ENCODE results near the gene CLK2. TPM values are rescaled to one million over a fixed set of nuclear protein-coding genes. Genes with fewer than 3 reads are reported as not detected.
"Not testable (repeated sequence)": the region's sequence is repeated elsewhere in the genome, so short reads cannot be mapped to it uniquely, and the experiment has no call there.

The CLK2 gene
- polyA plus RNA-seq, 1 experiment: 40.5 TPM

GRCh38 chr1:155228096-155228427 lies 45.2 kb downstream of the CLK2 start:
- peak overlapping the region; percentile 40 for H3K27ac ChIP-seq (ENCODE audit: low read depth, low read length)
- H3K9me3 ChIP-seq (ENCODE audit: control insufficient read depth, insufficient read depth, low read length): no peaks in the 10 kb centered on the region
- TF ChIP-seq, protein P1, sequence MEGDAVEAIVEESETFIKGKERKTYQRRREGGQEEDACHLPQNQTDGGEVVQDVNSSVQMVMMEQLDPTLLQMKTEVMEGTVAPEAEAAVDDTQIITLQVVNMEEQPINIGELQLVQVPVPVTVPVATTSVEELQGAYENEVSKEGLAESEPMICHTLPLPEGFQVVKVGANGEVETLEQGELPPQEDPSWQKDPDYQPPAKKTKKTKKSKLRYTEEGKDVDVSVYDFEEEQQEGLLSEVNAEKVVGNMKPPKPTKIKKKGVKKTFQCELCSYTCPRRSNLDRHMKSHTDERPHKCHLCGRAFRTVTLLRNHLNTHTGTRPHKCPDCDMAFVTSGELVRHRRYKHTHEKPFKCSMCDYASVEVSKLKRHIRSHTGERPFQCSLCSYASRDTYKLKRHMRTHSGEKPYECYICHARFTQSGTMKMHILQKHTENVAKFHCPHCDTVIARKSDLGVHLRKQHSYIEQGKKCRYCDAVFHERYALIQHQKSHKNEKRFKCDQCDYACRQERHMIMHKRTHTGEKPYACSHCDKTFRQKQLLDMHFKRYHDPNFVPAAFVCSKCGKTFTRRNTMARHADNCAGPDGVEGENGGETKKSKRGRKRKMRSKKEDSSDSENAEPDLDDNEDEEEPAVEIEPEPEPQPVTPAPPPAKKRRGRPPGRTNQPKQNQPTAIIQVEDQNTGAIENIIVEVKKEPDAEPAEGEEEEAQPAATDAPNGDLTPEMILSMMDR (IDR thresholded peaks at IDR 0.05; ENCODE audit: low read depth, low read length): no peak
- DNase-seq (ENCODE audit: low read depth, low spot score): no peak
- ChIA-PET POLR2A (interaction anchor here (1.8 kb wide), 1 partner anchor 21 kb away, joined by 9 read pairs; the partner anchor contains the start of gene THBS3), CTCF (interaction anchor here (1.0 to 2.6 kb wide), 4 partner anchors 21 to 56 kb away, joined by 3 to 12 read pairs (median 6); partner anchors contain the start of gene KRTCAP2)
- peak overlapping the region; percentile 53 for H3K4me3 ChIP-seq (ENCODE audit: low read depth, low read length)
- no peaks in the 10 kb centered on the region for H3K27me3 ChIP-seq (ENCODE audit: control insufficient read depth, insufficient read depth, low read length)

GRCh38 chr1:155227261-155228095 lies 45.8 kb downstream of the CLK2 start:
- peak overlapping the region; percentile 71 for H3K4me3 ChIP-seq (ENCODE audit: low read depth, low read length)
- CTCF ChIA-PET: interaction anchor here (0.7 to 3.4 kb wide), 11 partner anchors 14 to 55 kb away, joined by 3 to 13 read pairs (median 5); partner anchors contain the start of genes KRTCAP2, MTX1 and THBS3
- POLR2A ChIA-PET: interaction anchor here (1.0 to 1.8 kb wide), 3 partner anchors 18 to 28 kb away, joined by 3 to 9 read pairs (median 4); partner anchors contain the start of genes ENTREP3 and THBS3
- peak overlapping the region; percentile 96 for H3K27ac ChIP-seq (ENCODE audit: low read depth, low read length)
- peak; percentile 98 for DNase-seq (ENCODE audit: low read depth, low spot score)
- H3K27me3 ChIP-seq (ENCODE audit: control insufficient read depth, insufficient read depth, low read length): no peaks in the 10 kb centered on the region
- TF ChIP-seq, protein P1 (IDR thresholded peaks at IDR 0.05; ENCODE audit: low read depth, low read length): no peak; the same call in 1 of the 2 replicates
- no peaks in the 10 kb centered on the region for H3K9me3 ChIP-seq (ENCODE audit: control insufficient read depth, insufficient read depth, low read length)

GRCh38 chr1:155226910-155227260 lies 46.4 kb downstream of the CLK2 start:
- no peaks in the 10 kb centered on the region for H3K9me3 ChIP-seq (ENCODE audit: control insufficient read depth, insufficient read depth, low read length)
- peak overlapping the region; percentile 71 for H3K4me3 ChIP-seq (ENCODE audit: low read depth, low read length)
- no peak for DNase-seq (ENCODE audit: low read depth, low spot score)
- ChIA-PET POLR2A (interaction anchor here (1.0 to 1.8 kb wide), 3 partner anchors 17 to 28 kb away, joined by 3 to 9 read pairs (median 4); partner anchors contain the start of genes ENTREP3 and THBS3), CTCF (interaction anchor here (0.5 to 3.4 kb wide), 9 partner anchors 15 to 422 kb away, joined by 3 to 13 read pairs (median 5); partner anchors contain the start of genes KRTCAP2, MTX1 and THBS3)
- H3K27ac ChIP-seq (ENCODE audit: low read depth, low read length): peak overlapping the region; percentile 96
- H3K27me3 ChIP-seq (ENCODE audit: control insufficient read depth, insufficient read depth, low read length): no peaks in the 10 kb centered on the region
- TF ChIP-seq, protein P1 (IDR thresholded peaks at IDR 0.05; ENCODE audit: low read depth, low read length): no peak

GRCh38 chr1:155226188-155226909 lies 47.0 kb downstream of the CLK2 start:
- Histone ChIP-seq H3K4me3 (ENCODE audit: low read depth, low read length) (peak overlapping the region; percentile 71), H3K27ac (ENCODE audit: low read depth, low read length) (peak overlapping the region; percentile 96), H3K9me3 (ENCODE audit: control insufficient read depth, insufficient read depth, low read length) (no peaks in the 10 kb centered on the region), H3K27me3 (ENCODE audit: control insufficient read depth, insufficient read depth, low read length) (no peaks in the 10 kb centered on the region)
- POLR2A ChIA-PET: interaction anchor here (1.0 to 1.8 kb wide), 2 partner anchors 17 to 19 kb away, joined by 4 to 9 read pairs; partner anchors contain the start of gene THBS3
- DNase-seq (ENCODE audit: low read depth, low spot score): peak; percentile 26
- TF ChIP-seq, protein P1 (IDR thresholded peaks at IDR 0.05; ENCODE audit: low read depth, low read length): peak; percentile 64
- CTCF ChIA-PET: interaction anchor here (0.5 to 3.4 kb wide), 9 partner anchors 15 to 422 kb away, joined by 3 to 13 read pairs (median 6); partner anchors contain the start of genes KRTCAP2, MTX1 and THBS3

DNA sequence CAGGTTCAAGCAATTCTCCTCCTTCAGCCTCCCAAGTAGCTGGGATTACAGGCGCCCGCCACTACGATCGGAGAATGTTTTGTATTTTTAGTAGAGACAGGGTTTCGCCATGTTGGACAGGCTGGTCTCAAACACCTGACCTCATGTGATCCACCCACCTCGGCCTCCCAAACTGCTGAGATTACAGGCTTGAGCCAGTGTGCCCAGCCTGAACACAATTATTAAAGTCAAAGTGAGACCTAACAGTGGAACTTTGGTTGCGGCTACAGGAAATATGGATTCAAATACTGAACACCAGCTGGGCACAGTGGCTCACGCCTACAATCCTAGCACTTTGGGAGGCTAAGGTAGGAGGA lies 47.9 kb downstream of the CLK2 start:
- POLR2A ChIA-PET: interaction anchor here (1.2 to 1.5 kb wide), 6 partner anchors 17 to 31 kb away, joined by 3 to 19 read pairs (median 6); partner anchors contain the start of genes ENTREP3, MTX1 and THBS3
- Histone ChIP-seq H3K27ac (ENCODE audit: low read depth, low read length) (peak overlapping the region; percentile 96), H3K4me3 (ENCODE audit: low read depth, low read length) (0 out of 2 replicates have a peak overlapping the region, but pooled peaks have one; percentile 7)
- not testable (repeated sequence) for H3K9me3 ChIP-seq (ENCODE audit: control insufficient read depth, insufficient read depth, low read length); DNase-seq (ENCODE audit: low read depth, low spot score); H3K27me3 ChIP-seq (ENCODE audit: control insufficient read depth, insufficient read depth, low read length)
- CTCF ChIA-PET: interaction anchor here (2.9 to 3.5 kb wide), 4 partner anchors 18 to 52 kb away, joined by 12 to 20 read pairs (median 15); partner anchors contain the start of genes KRTCAP2 and THBS3

Measured in AG04450 (cell line).